Smooth muscle cell (in vitro differentiated cells): ENCODE results near the gene PGS1. TPM values are rescaled to one million over a fixed set of nuclear protein-coding genes. Genes with fewer than 3 reads are reported as not detected.
A peak's percentile ranks its signal among the peaks of the same experiment; 100 is the strongest.

Experiments
- DNase-seq: peaks from one replicate; lab custom pipeline; 2025; ENCODE audit not compliant: unreplicated experiment; lab: John Stamatoyannopoulos, UW
- H2AFZ ChIP-seq: fragments of 200-600 bp; sonication (generic); 2 replicates; pipeline ENCODE4 v1.6.0; 2016; ENCODE audit warnings: antibody characterized with exemption, low read depth, mild to moderate bottlenecking
- H3F3A ChIP-seq: fragments of 200-600 bp; sonication (generic); 2 replicates; pipeline ENCODE4 v1.6.0; 2017; ENCODE audit warnings: antibody characterized with exemption, low read depth
- H3K27ac ChIP-seq: fragments of 200-600 bp; sonication (generic); 2 replicates; pipeline ENCODE4 v1.5.1; 2016; ENCODE audit warnings: low read depth, mild to moderate bottlenecking
- H3K27me3 ChIP-seq: fragments of 200-600 bp; sonication (generic); 2 replicates; pipeline ENCODE4 v1.6.1; 2016; ENCODE audit warnings: low read depth, mild to moderate bottlenecking
- H3K36me3 ChIP-seq: fragments of 200-600 bp; sonication (generic); 2 replicates; pipeline ENCODE4 v1.5.1; 2016; ENCODE audit warnings: low read depth
- H3K4me1 ChIP-seq: fragments of 200-600 bp; sonication (generic); 2 replicates; pipeline ENCODE4 v1.5.1; 2016; ENCODE audit warnings: low read depth
- H3K4me2 ChIP-seq: fragments of 200-600 bp; sonication (generic); 2 replicates; pipeline ENCODE4 v1.6.0; 2016; ENCODE audit warnings: mild to moderate bottlenecking
- H3K4me3 ChIP-seq: fragments of 200-600 bp; sonication (generic); 2 replicates; pipeline ENCODE4 v1.5.1; 2016; ENCODE audit warnings: mild to moderate bottlenecking
- H3K79me2 ChIP-seq: fragments of 200-600 bp; sonication (generic); 2 replicates; pipeline ENCODE4 v1.6.0; 2016; ENCODE audit warnings: low read depth, mild to moderate bottlenecking
- H3K9ac ChIP-seq: fragments of 200-600 bp; sonication (generic); 2 replicates; pipeline ENCODE4 v1.6.0; 2016; ENCODE audit warnings: low read depth
- H3K9me3 ChIP-seq: fragments of 200-600 bp; sonication (generic); replicated peaks from 2 replicates; pipeline ENCODE4 v1.5.1; 2016; ENCODE audit warnings: low read depth
- H4K20me1 ChIP-seq: fragments of 200-600 bp; sonication (generic); 2 replicates; pipeline ENCODE4 v1.6.0; 2016; ENCODE audit warnings: low read depth
- WGBS: methylation state at CpG from one replicate; pipeline ENCODE4 v1.1.7; 2016; ENCODE audit warnings: low lambda C conversion rate; 5-methylcytosine and 5-hydroxymethylcytosine counted together
- polyA plus RNA-seq: library from polyadenylated mRNA; unstranded; fragments of >200 nt; fragmentation: Nextera tagmentation; extraction: Ambion mirVana; gene quantifications from 2 replicates; pipeline ENCODE4 v1.2.1, GENCODE V29; 2016
- total RNA-seq: library from RNA; depleted of rRNA; stranded (reverse); fragments of >200 nt; gene quantifications from 2 replicates; pipeline ENCODE4 v1.2.3, GENCODE V29; 2014
- TF ChIP-seq, protein P1 (sequence below): fragments of 200-600 bp; sonication (generic); IDR thresholded peaks from 2 replicates; pipeline ENCODE4 v1.5.1; 2017; ENCODE audit warnings: borderline replicate concordance, mild to moderate bottlenecking, antibody characterized with exemption; ENCODE audit not compliant: insufficient read depth, poor library complexity, severe bottlenecking

PGS1 gene
- total and polyA plus RNA-seq, 2 experiments from 2014 or later, result 22.6 to 29.9 TPM

DNA sequence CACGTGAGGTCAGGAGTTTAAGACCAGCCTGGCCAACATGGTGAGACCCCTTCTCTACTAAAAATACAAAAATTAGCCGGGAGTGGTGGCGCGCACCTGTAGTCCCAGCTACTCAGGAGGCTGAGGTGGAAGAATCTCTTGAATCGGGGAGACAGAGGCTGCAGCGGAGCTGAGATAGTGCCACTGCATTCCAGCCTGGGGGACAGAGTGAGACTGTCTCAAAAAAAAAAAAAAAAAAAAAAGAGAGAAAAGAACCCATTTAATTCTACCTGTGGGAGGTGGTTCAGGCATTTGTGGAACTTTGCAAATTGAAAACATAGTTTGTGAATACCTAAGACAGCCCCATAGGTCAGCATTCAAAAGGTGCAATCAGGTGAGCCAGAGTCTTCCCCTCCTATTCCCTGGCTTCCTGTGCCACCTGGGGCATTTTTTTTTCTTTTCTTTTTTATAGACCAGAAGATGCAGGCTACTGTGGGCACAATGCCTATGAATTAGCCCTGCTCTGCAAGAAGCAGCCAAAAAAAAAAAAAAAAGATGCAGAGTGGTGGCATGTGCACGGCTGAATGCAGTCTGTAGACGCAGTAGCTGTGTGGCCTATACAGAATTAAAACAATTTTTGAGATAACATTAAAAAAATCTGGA lies 9.5 kb upstream of the PGS1 start:
- no peak overlapping the region for H3K4me2 ChIP-seq
- H3K36me3 ChIP-seq, result no peaks in the 10 kb centered on the region
- H3F3A ChIP-seq, result peaks cover 65% of the 10 kb centered on the region
- WGBS, result 81% methylated on average over 8 of the region's 8 CpGs
- TF ChIP-seq, protein P1, sequence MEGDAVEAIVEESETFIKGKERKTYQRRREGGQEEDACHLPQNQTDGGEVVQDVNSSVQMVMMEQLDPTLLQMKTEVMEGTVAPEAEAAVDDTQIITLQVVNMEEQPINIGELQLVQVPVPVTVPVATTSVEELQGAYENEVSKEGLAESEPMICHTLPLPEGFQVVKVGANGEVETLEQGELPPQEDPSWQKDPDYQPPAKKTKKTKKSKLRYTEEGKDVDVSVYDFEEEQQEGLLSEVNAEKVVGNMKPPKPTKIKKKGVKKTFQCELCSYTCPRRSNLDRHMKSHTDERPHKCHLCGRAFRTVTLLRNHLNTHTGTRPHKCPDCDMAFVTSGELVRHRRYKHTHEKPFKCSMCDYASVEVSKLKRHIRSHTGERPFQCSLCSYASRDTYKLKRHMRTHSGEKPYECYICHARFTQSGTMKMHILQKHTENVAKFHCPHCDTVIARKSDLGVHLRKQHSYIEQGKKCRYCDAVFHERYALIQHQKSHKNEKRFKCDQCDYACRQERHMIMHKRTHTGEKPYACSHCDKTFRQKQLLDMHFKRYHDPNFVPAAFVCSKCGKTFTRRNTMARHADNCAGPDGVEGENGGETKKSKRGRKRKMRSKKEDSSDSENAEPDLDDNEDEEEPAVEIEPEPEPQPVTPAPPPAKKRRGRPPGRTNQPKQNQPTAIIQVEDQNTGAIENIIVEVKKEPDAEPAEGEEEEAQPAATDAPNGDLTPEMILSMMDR, result no peak
- H3K9me3 ChIP-seq, result no peaks in the 10 kb centered on the region
- DNase-seq, result no peak
- no peak overlapping the region for H3K9ac ChIP-seq
- H3K4me1 ChIP-seq, result peaks cover 56% of the 10 kb centered on the region
- no peak overlapping the region for H3K4me3 ChIP-seq
- no peaks in the 10 kb centered on the region for H3K79me2 ChIP-seq
- peak overlapping the region; percentile 100 for H3K27ac ChIP-seq
- no peaks in the 10 kb centered on the region for H3K27me3 ChIP-seq
- no peak overlapping the region for H2AFZ ChIP-seq
- H4K20me1 ChIP-seq, result no peaks in the 10 kb centered on the region

DNA sequence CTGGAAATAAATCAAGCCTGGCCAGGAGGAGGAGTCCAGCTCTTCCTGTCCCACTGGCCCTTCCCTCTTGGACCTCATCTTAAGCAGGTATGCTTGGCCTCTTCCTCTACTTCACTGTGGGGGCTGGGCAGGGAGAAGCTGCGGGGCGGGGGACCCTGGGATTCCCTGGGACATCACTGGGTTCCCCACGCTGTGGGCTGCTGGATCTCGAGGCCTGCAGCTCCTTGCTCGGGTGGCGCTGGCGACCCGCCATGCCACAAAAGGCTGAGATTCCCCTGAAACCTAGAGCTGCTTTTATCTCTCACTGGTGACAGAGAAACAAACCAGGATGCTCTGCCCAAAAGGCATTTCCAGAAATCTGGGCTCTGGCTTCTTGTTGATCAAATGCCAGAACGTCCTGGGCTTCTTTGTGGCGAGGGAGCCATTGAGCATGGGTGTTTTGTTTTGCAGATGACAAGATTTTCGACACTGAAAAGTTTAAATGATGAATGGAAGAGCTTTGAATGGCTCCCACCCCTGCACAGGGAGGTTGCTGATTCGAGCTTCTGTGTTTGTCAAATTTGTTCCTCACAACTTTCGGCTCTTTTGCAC lies 8.6 kb upstream of the PGS1 start:
- peaks cover 56% of the 10 kb centered on the region for H3K4me1 ChIP-seq
- H3F3A ChIP-seq, result peaks cover 61% of the 10 kb centered on the region
- TF ChIP-seq, protein P1, result no peak
- H3K27ac ChIP-seq, result peak overlapping the region; percentile 100
- no peaks in the 10 kb centered on the region for H4K20me1 ChIP-seq
- no peaks in the 10 kb centered on the region for H3K36me3 ChIP-seq
- no peaks in the 10 kb centered on the region for H3K79me2 ChIP-seq
- DNase-seq, result no peak
- H3K9ac ChIP-seq, result no peak overlapping the region
- peak overlapping the region; percentile 77 for H2AFZ ChIP-seq
- 11% methylated on average over 13 of the region's 13 CpGs for WGBS
- H3K4me3 ChIP-seq, result no peak overlapping the region
- H3K4me2 ChIP-seq, result peak overlapping the region; percentile 66
- H3K27me3 ChIP-seq, result no peaks in the 10 kb centered on the region
- H3K9me3 ChIP-seq, result no peaks in the 10 kb centered on the region

DNA sequence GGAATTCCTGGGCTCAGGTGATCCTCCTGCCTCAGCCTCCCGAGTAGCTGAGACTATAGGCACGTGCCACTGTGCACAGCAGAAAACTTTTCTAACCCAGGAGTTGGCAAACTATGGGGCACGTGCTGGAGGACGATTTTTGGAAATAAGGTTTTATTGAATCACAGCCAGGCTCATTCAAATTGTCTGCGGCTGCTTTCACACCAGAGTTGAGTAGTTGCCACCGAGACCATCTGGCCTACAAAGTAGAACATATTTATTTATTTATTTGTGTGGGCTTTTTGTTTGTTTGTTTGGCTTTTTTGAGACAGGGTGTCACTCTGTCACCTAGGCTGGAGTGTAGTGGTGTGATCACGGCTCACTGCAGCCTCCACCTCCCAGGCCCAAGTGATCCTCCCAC lies 7.4 kb upstream of the PGS1 start:
- no peaks in the 10 kb centered on the region for H4K20me1 ChIP-seq

More for the DNA sequence above, 7.4 kb upstream of the PGS1 start:
- no peaks in the 10 kb centered on the region for H3K36me3 ChIP-seq
- no peak overlapping the region for H3K4me2 ChIP-seq
- DNase-seq, result no peak
- peak overlapping the region; percentile 100 for H3K27ac ChIP-seq
- no peak overlapping the region for H3K9ac ChIP-seq
- H3K9me3 ChIP-seq, result no peaks in the 10 kb centered on the region
- H3F3A ChIP-seq, result peaks cover 62% of the 10 kb centered on the region
- no peak overlapping the region for H2AFZ ChIP-seq
- H3K27me3 ChIP-seq, result no peaks in the 10 kb centered on the region
- no peaks in the 10 kb centered on the region for H3K79me2 ChIP-seq
- H3K4me1 ChIP-seq, result peaks cover 53% of the 10 kb centered on the region
- no peak overlapping the region for H3K4me3 ChIP-seq
- WGBS, result 93% methylated on average over 7 of the region's 7 CpGs
- TF ChIP-seq, protein P1, result no peak
